ENCODE data around the gene ATG5. TPM values are rescaled to one million over a fixed set of nuclear protein-coding genes. Genes with fewer than 3 reads are reported as not detected.

The ATG5 gene
- total and polyA plus RNA-seq, 5 experiments from 2014 or later, result 24.4 to 30.4 (median 27.8) TPM

GRCh38 chr6:106182455-106182854, 143.1 kb downstream of the ATG5 start:
- H3K36me3 Mint-ChIP-seq, result peaks cover 0 to 19% (median 13%) of the 10 kb centered on the region in 3 donors
- no peak for DNase-seq
- H3K27me3 Mint-ChIP-seq, result no peaks in the 10 kb centered on the region
- H3K4me3 Mint-ChIP-seq, result no peak overlapping the region
- H3K4me1 Mint-ChIP-seq, result peaks cover 0 to 20% (median 6%) of the 10 kb centered on the region in 4 donors
- H3K27ac Mint-ChIP-seq, result no peak overlapping the region
- peaks cover 0 to 3% (median 0%) of the 10 kb centered on the region in 9 donors for H3K9me3 Mint-ChIP-seq
- POLR2A ChIA-PET, result no interaction called here
- ATAC-seq, result no peak

- Mint-ChIP-seq H3K9me3 (peaks cover 0 to 3% (median 0%) of the 10 kb centered on the region in 9 donors), H3K4me1 (peaks cover 0 to 17% (median 7%) of the 10 kb centered on the region in 4 donors), H3K36me3 (peaks cover 0 to 17% (median 13%) of the 10 kb centered on the region in 3 donors), H3K4me3 (no peak overlapping the region), H3K27ac (peak overlapping the region in 1 of 10 donors; percentile 57), H3K27me3 (peaks cover 0 to 2% (median 0%) of the 10 kb centered on the region in 5 donors)
- DNase-seq (no peak), ATAC-seq (no peak)
- POLR2A ChIA-PET, result no interaction called here
Measured at GRCh38 chr6:106181664-106182418, 143.7 kb downstream of the ATG5 start.

DNA sequence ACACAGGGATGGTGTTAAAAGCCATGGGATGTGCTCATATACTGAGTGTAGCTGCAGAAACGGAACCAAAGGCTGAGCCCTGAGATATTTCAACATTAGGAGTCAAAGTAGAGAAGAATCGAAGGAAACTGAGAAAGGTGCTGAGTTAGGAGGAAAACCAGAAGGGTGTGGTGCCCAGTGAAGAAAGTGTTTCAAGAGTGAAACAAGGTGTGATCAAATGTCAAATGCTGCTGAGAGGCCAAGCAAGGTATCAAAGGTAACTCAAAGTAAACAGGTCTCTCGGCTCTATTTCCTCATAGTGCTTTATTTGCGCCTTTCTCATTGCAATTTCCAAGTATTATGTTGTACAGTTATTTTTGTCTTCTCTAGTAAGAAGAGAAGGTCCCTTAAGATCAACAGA, 145.4 kb downstream of the ATG5 start:
- POLR2A ChIA-PET, result no interaction called here
- Mint-ChIP-seq H3K4me1 (peaks cover 0 to 9% (median 8%) of the 10 kb centered on the region in 4 donors), H3K9me3 (peaks cover 0 to 5% (median 0%) of the 10 kb centered on the region in 9 donors), H3K27me3 (peaks cover 0 to 9% (median 0%) of the 10 kb centered on the region in 5 donors), H3K36me3 (peaks cover 0 to 3% (median 0%) of the 10 kb centered on the region in 3 donors), H3K27ac (peak overlapping the region in 1 of 10 donors; percentile 21), H3K4me3 (no peak overlapping the region)
- no peak for DNase-seq
- no peak for ATAC-seq

DNA sequence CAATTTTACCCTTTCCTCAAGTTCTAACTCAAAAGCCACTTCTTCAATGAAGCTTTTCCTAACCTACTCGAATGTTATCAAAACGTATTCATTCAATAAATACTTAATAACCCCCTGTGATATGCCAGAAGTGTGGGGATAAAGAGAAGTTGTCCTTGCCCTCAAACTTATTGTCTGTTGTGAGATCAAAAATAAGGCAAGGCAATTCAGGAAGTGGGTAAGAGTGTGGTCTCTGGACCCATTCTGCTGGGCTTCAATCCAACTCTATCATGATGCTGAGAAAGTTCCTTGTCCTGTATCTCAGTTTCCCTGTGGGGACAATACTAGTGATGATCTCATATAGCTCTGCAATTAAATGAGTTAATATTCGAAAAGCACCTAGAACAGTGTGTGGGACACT, 146.7 kb downstream of the ATG5 start:
- no peak overlapping the region for H3K4me3 Mint-ChIP-seq
- no peak for ATAC-seq
- POLR2A ChIA-PET, result no interaction called here
- peaks cover 0 to 9% (median 0%) of the 10 kb centered on the region in 5 donors for H3K27me3 Mint-ChIP-seq
- DNase-seq, result no peak
- H3K9me3 Mint-ChIP-seq, result peaks cover 0 to 5% (median 0%) of the 10 kb centered on the region in 9 donors
- H3K4me1 Mint-ChIP-seq, result peaks cover 0 to 9% (median 7%) of the 10 kb centered on the region in 4 donors
- H3K36me3 Mint-ChIP-seq, result no peaks in the 10 kb centered on the region
- H3K27ac Mint-ChIP-seq, result no peak overlapping the region

GRCh38 chr6:106177786-106178185, 147.8 kb downstream of the ATG5 start:
- H3K27ac Mint-ChIP-seq, result peak overlapping the region in 1 of 10 donors; percentile 7
- POLR2A ChIA-PET, result no interaction called here

DNA sequence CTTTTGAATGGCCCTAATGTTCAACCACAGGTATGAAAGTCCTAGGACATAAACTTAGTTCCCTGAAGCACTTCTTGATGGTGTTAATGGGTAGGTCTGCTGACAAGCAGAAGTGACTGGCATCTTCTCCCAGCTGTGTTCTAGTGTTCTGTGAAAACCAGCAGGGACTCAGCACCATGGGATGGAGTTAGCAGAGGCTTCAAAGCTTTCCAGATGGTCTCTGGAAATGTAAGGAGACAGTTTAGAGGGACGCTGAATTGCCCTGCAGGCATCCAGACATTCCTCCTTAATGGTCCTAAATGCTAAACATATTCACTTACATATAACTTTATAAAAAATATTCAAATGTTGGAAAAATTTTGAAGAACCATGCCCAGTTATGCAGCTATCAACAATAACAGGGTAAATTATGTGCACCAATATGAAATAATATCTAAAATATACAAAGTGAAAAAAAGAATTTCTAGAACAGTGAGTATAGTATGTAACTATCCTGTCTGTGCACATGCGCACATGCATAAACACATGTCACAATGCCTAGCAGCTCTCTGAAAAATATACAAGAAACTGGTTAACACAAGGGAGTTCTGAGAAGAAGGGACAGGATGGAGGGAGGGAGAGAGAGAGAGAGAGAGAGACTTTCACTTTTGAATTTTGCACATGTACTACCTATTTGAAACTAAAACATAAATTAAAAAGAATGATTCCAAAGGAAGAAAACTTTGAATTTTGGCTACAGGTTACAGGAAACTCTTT, 152.3 kb downstream of the ATG5 start:
- peaks cover 0 to 5% (median 0%) of the 10 kb centered on the region in 9 donors for H3K9me3 Mint-ChIP-seq
- peaks cover 0 to 9% (median 0%) of the 10 kb centered on the region in 5 donors for H3K27me3 Mint-ChIP-seq
- POLR2A ChIA-PET, result no interaction called here
- DNase-seq (no peak), ATAC-seq (no peak)
- H3K4me3 Mint-ChIP-seq, result no peak overlapping the region
- H3K27ac Mint-ChIP-seq, result no peak overlapping the region
- peaks cover 6 to 12% (median 8%) of the 10 kb centered on the region in 4 donors for H3K4me1 Mint-ChIP-seq
- no peaks in the 10 kb centered on the region for H3K36me3 Mint-ChIP-seq

More at GRCh38 chr6:106177786-106178185, 147.8 kb downstream of the ATG5 start:
- Mint-ChIP-seq H3K9me3 (peaks cover 0 to 5% (median 0%) of the 10 kb centered on the region in 9 donors), H3K4me1 (peaks cover 6 to 12% (median 9%) of the 10 kb centered on the region in 4 donors), H3K27me3 (peaks cover 0 to 9% (median 0%) of the 10 kb centered on the region in 5 donors), H3K36me3 (no peaks in the 10 kb centered on the region), H3K4me3 (no peak overlapping the region)
- DNase-seq (no peak), ATAC-seq (no peak)

- POLR2A ChIA-PET, result no interaction called here
Measured at GRCh38 chr6:106170030-106170791, 155.3 kb downstream of the ATG5 start.

GRCh38 chr6:106169517-106169916, 156.0 kb downstream of the ATG5 start:
- peaks cover 0 to 2% (median 0%) of the 10 kb centered on the region in 5 donors for H3K27me3 Mint-ChIP-seq
- H3K36me3 Mint-ChIP-seq, result peaks cover 0 to 2% (median 0%) of the 10 kb centered on the region in 3 donors
- no peak overlapping the region for H3K27ac Mint-ChIP-seq
- peaks cover 0 to 2% (median 0%) of the 10 kb centered on the region in 9 donors for H3K9me3 Mint-ChIP-seq
- POLR2A ChIA-PET, result no interaction called here
- peaks cover 6 to 16% (median 9%) of the 10 kb centered on the region in 4 donors for H3K4me1 Mint-ChIP-seq
- ATAC-seq, result no peak
- H3K4me3 Mint-ChIP-seq, result no peak overlapping the region
- no peak for DNase-seq

More at GRCh38 chr6:106170030-106170791, 155.3 kb downstream of the ATG5 start:
- H3K4me1 Mint-ChIP-seq, result peaks cover 4 to 13% (median 6%) of the 10 kb centered on the region in 4 donors
- H3K27me3 Mint-ChIP-seq, result no peaks in the 10 kb centered on the region
- H3K36me3 Mint-ChIP-seq, result peaks cover 0 to 2% (median 0%) of the 10 kb centered on the region in 3 donors
- DNase-seq, result no peak
- no peaks in the 10 kb centered on the region for H3K9me3 Mint-ChIP-seq
- no peak for ATAC-seq
- H3K4me3 Mint-ChIP-seq, result no peak overlapping the region
- no peak overlapping the region for H3K27ac Mint-ChIP-seq

GRCh38 chr6:106168097-106168888, 157.3 kb downstream of the ATG5 start:
- POLR2A ChIA-PET, result no interaction called here

GRCh38 chr6:106167096-106167814, 158.3 kb downstream of the ATG5 start:
- peaks cover 0 to 2% (median 0%) of the 10 kb centered on the region in 3 donors for H3K36me3 Mint-ChIP-seq
- peaks cover 0 to 5% (median 0%) of the 10 kb centered on the region in 5 donors for H3K27me3 Mint-ChIP-seq
- ATAC-seq, result no peak
- POLR2A ChIA-PET, result no interaction called here
- H3K9me3 Mint-ChIP-seq, result peaks cover 0 to 3% (median 0%) of the 10 kb centered on the region in 9 donors
- H3K27ac Mint-ChIP-seq, result no peak overlapping the region
- no peak overlapping the region for H3K4me3 Mint-ChIP-seq
- no peak for DNase-seq
- H3K4me1 Mint-ChIP-seq, result peaks cover 8 to 28% (median 18%) of the 10 kb centered on the region in 4 donors

More at GRCh38 chr6:106168097-106168888, 157.3 kb downstream of the ATG5 start:
- Mint-ChIP-seq H3K4me3 (no peak overlapping the region), H3K36me3 (peaks cover 0 to 2% (median 0%) of the 10 kb centered on the region in 3 donors), H3K27ac (no peak overlapping the region), H3K27me3 (peaks cover 0 to 5% (median 0%) of the 10 kb centered on the region in 5 donors), H3K4me1 (peaks cover 9 to 23% (median 15%) of the 10 kb centered on the region in 4 donors), H3K9me3 (peaks cover 0 to 3% (median 0%) of the 10 kb centered on the region in 9 donors)
- ATAC-seq (no peak), DNase-seq (no peak)

DNA sequence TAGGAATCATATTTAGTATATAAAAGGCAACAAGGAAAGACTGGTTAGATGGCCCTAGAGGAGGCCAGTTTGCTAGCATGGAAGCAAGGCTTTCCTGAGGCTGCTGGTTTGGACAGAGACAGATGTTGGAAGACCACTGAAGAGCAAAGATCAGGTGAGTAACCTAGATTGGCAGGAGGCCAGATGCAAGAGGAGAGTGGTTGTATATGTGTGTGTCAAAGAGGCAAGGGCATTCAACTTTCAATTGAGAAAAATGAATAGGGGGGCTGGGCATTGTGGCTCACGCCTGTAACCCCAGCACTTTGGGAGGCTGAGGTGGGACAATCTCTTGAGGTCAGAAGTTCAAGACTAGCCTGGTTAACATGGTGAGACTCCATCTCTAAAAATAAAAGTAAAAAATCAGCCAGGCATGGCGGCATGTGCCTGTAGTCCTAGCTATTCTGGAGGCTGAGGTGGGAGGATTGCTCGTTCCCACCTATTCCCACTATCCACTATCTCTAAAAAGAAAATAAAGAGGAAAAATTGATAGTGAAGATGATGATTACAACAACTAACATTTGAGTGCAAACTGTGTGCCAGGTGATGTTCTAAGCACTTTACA, 159.6 kb downstream of the ATG5 start:
- H3K36me3 Mint-ChIP-seq, result peaks cover 0 to 2% (median 0%) of the 10 kb centered on the region in 3 donors
- peaks cover 0 to 5% (median 0%) of the 10 kb centered on the region in 5 donors for H3K27me3 Mint-ChIP-seq
- POLR2A ChIA-PET, result no interaction called here
- ATAC-seq (no peak), DNase-seq (no peak)
- H3K9me3 Mint-ChIP-seq, result peaks cover 0 to 3% (median 0%) of the 10 kb centered on the region in 9 donors
- peaks cover 8 to 28% (median 18%) of the 10 kb centered on the region in 4 donors for H3K4me1 Mint-ChIP-seq
- H3K4me3 Mint-ChIP-seq, result no peak overlapping the region
- peak overlapping the region in 1 of 10 donors; percentile 27 for H3K27ac Mint-ChIP-seq

Measured in naive thymus-derived CD8-positive, alpha-beta T cell (primary cell).